Measurements from ENCODE around the gene DOCK9. TPM values are rescaled to one million over a fixed set of nuclear protein-coding genes. Genes with fewer than 3 reads are reported as not detected.

Gene DOCK9
- total and polyA plus RNA-seq, 2 experiments from 2014 or later, result 16.4 to 38.9 TPM

- no peaks in the 10 kb centered on the region for H3K9me2 ChIP-seq (replicated peaks; ENCODE audit: insufficient read depth)
- no peak overlapping the region for H3K4me2 ChIP-seq
- WGBS (ENCODE audit: low lambda C conversion rate, missing lambda C conversion rate), result 82% methylated on average over 5 of the region's 5 CpGs
- H3K79me2 ChIP-seq, result no peaks in the 10 kb centered on the region
- no peaks in the 10 kb centered on the region for H3K9me3 ChIP-seq (ENCODE audit: low read depth)
- H3K27ac ChIP-seq, result no peak overlapping the region
- no peaks in the 10 kb centered on the region for H3K4me1 ChIP-seq (ENCODE audit: insufficient read depth)
- no peaks in the 10 kb centered on the region for H4K20me1 ChIP-seq (ENCODE audit: insufficient read depth, poor library complexity, severe bottlenecking)
- H3K27me3 ChIP-seq, result no peaks in the 10 kb centered on the region
- H3K4me3 ChIP-seq, result no peak overlapping the region
- no peak for DNase-seq (ENCODE audit: low spot score)
- H3K36me3 ChIP-seq (replicated peaks; ENCODE audit: insufficient read depth, low read depth), result no peaks in the 10 kb centered on the region
- TF ChIP-seq CTCF (IDR thresholded peaks at IDR 0.05; ENCODE audit: poor library complexity) (no peak), EZH2 (IDR thresholded peaks at IDR 0.05; ENCODE audit: borderline replicate concordance) (no peak), EZH2phosphoT487 (IDR thresholded peaks at IDR 0.05; ENCODE audit: low read depth, severe bottlenecking, unreplicated experiment) (no peak)
- H2AFZ ChIP-seq, result no peak overlapping the region
Measured at GRCh38 chr13:98829541-98829940, 148.3 kb downstream of the DOCK9 start.

- no peaks in the 10 kb centered on the region for H3K9me3 ChIP-seq (ENCODE audit: low read depth)
- no peaks in the 10 kb centered on the region for H3K9me2 ChIP-seq (replicated peaks; ENCODE audit: insufficient read depth)
- H3K79me2 ChIP-seq, result no peaks in the 10 kb centered on the region
- no peaks in the 10 kb centered on the region for H3K36me3 ChIP-seq (replicated peaks; ENCODE audit: insufficient read depth, low read depth)
- H4K20me1 ChIP-seq (ENCODE audit: insufficient read depth, poor library complexity, severe bottlenecking), result no peaks in the 10 kb centered on the region
- no peak overlapping the region for H2AFZ ChIP-seq
- DNase-seq (ENCODE audit: low spot score), result no peak
- H3K4me2 ChIP-seq, result no peak overlapping the region
- no peak overlapping the region for H3K27ac ChIP-seq
- 94% methylated on average over 2 of the region's 2 CpGs for WGBS (ENCODE audit: low lambda C conversion rate, missing lambda C conversion rate)
- no peak overlapping the region for H3K4me3 ChIP-seq
- TF ChIP-seq EZH2phosphoT487 (IDR thresholded peaks at IDR 0.05; ENCODE audit: low read depth, severe bottlenecking, unreplicated experiment) (no peak), CTCF (IDR thresholded peaks at IDR 0.05; ENCODE audit: poor library complexity) (no peak), EZH2 (IDR thresholded peaks at IDR 0.05; ENCODE audit: borderline replicate concordance) (no peak)
- no peaks in the 10 kb centered on the region for H3K4me1 ChIP-seq (ENCODE audit: insufficient read depth)
- no peaks in the 10 kb centered on the region for H3K27me3 ChIP-seq
Measured at GRCh38 chr13:98828614-98829013, 149.2 kb downstream of the DOCK9 start.

- TF ChIP-seq CTCF (IDR thresholded peaks at IDR 0.05; ENCODE audit: poor library complexity), result peak; percentile 6
- no peak for TF ChIP-seq EZH2 (IDR thresholded peaks at IDR 0.05; ENCODE audit: borderline replicate concordance)
- TF ChIP-seq EZH2phosphoT487 (IDR thresholded peaks at IDR 0.05; ENCODE audit: low read depth, severe bottlenecking, unreplicated experiment), result no peak
- no peaks in the 10 kb centered on the region for H3K9me2 ChIP-seq (replicated peaks; ENCODE audit: insufficient read depth)
Measured at GRCh38 chr13:98827449-98827848, 150.4 kb downstream of the DOCK9 start.

GRCh38 chr13:98826146-98826545, 151.7 kb downstream of the DOCK9 start:
- H3K4me3 ChIP-seq, result no peak overlapping the region
- no peak overlapping the region for H3K4me2 ChIP-seq
- H4K20me1 ChIP-seq (ENCODE audit: insufficient read depth, poor library complexity, severe bottlenecking), result no peaks in the 10 kb centered on the region

More at GRCh38 chr13:98827449-98827848, 150.4 kb downstream of the DOCK9 start:
- H3K36me3 ChIP-seq (replicated peaks; ENCODE audit: insufficient read depth, low read depth), result no peaks in the 10 kb centered on the region
- H4K20me1 ChIP-seq (ENCODE audit: insufficient read depth, poor library complexity, severe bottlenecking), result no peaks in the 10 kb centered on the region
- DNase-seq (ENCODE audit: low spot score), result no peak
- no peak overlapping the region for H3K4me2 ChIP-seq
- peaks cover 11% of the 10 kb centered on the region for H3K4me1 ChIP-seq (ENCODE audit: insufficient read depth)
- H2AFZ ChIP-seq, result no peak overlapping the region
- WGBS (ENCODE audit: low lambda C conversion rate, missing lambda C conversion rate), result 65% methylated on average over 14 of the region's 14 CpGs
- H3K79me2 ChIP-seq, result no peaks in the 10 kb centered on the region
- no peaks in the 10 kb centered on the region for H3K9me3 ChIP-seq (ENCODE audit: low read depth)
- no peaks in the 10 kb centered on the region for H3K27me3 ChIP-seq
- H3K27ac ChIP-seq, result no peak overlapping the region
- H3K4me3 ChIP-seq, result no peak overlapping the region

More at GRCh38 chr13:98826146-98826545, 151.7 kb downstream of the DOCK9 start:
- 38% methylated on average over 6 of the region's 6 CpGs for WGBS (ENCODE audit: low lambda C conversion rate, missing lambda C conversion rate)
- no peaks in the 10 kb centered on the region for H3K9me3 ChIP-seq (ENCODE audit: low read depth)
- H3K79me2 ChIP-seq, result no peaks in the 10 kb centered on the region
- no peak overlapping the region for H2AFZ ChIP-seq
- H3K27me3 ChIP-seq, result no peaks in the 10 kb centered on the region
- H3K4me1 ChIP-seq (ENCODE audit: insufficient read depth), result peaks cover 19% of the 10 kb centered on the region
- no peak for DNase-seq (ENCODE audit: low spot score)
- H3K36me3 ChIP-seq (replicated peaks; ENCODE audit: insufficient read depth, low read depth), result no peaks in the 10 kb centered on the region
- H3K9me2 ChIP-seq (replicated peaks; ENCODE audit: insufficient read depth), result no peaks in the 10 kb centered on the region
- no peak overlapping the region for H3K27ac ChIP-seq
- TF ChIP-seq EZH2 (IDR thresholded peaks at IDR 0.05; ENCODE audit: borderline replicate concordance) (no peak), CTCF (IDR thresholded peaks at IDR 0.05; ENCODE audit: poor library complexity) (no peak), EZH2phosphoT487 (IDR thresholded peaks at IDR 0.05; ENCODE audit: low read depth, severe bottlenecking, unreplicated experiment) (no peak)

Measured in hepatocyte (in vitro differentiated cells).